ENCODE measurements around the gene CBY3. TPM values are rescaled to one million over a fixed set of nuclear protein-coding genes. Genes with fewer than 3 reads are reported as not detected.
A peak's percentile ranks its signal among the peaks of the same experiment; 100 is the strongest.
"Not testable (repeated sequence)": the region's sequence is repeated elsewhere in the genome, so short reads cannot be mapped to it uniquely, and the experiment has no call there.

CBY3 gene
- total RNA-seq, 1 donor from 2014 or later, result not detected

DNA sequence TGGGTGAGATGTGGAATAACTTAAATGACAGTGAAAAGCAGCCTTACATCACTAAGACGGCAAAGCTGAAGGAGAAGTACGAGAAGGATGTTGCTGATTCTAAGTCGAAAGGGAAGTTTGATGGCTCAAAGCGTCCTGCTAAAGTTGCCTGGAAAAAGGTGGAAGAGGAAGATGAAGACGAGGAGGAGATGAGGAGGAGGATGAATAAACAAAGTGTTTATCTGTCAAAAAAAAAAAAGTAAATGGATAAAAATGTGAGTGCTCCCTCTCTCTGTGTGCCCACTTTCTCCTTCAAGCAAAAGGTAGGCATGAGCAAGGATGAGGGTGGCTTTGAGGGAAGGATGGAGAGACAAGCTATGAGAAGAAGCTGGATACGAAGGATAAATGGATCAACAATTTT is 13.7 kb upstream of the CBY3 start:
- peaks cover 4% of the 10 kb centered on the region for H3K36me3 Mint-ChIP-seq (ENCODE audit: low read depth)
- CTCF ChIA-PET, result no interaction called here

DNA sequence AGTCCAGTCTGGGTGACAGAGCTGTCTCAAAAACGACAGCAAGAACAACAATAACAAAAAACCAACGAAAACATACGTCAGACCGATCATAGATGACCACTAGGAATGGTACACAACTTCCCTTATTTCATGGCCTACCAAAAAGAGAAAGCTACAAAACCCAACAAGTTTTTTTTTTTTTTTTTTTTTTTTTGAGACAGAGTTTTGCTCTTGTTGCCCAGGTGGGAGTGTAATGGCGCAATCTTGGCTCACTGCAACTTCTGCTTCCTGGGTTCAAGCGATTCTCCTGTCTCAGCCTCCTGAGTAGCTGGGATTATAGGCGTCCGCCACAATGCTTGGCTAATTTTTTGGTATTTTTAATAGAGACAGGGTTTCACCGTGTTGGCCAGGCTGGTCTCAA is 8.4 kb upstream of the CBY3 start:
- H3K4me1 Mint-ChIP-seq; CTCF ChIA-PET; ATAC-seq (ENCODE audit: low read depth); H3K27me3 Mint-ChIP-seq; DNase-seq; H3K4me3 Mint-ChIP-seq; intact Hi-C loops (cut with micrococcal nuclease); H3K36me3 Mint-ChIP-seq (ENCODE audit: low read depth); H3K27ac Mint-ChIP-seq; POLR2A ChIA-PET; H3K9me3 Mint-ChIP-seq: not testable (repeated sequence)

More for the DNA sequence above, 13.7 kb upstream of the CBY3 start:
- intact Hi-C loops (cut with micrococcal nuclease), result loop anchor here (10.0 kb wide), 2 partner anchors 160 to 210 kb away; partner anchors contain the start of genes MRNIP and TBC1D9B
- TF ChIP-seq, protein P1, sequence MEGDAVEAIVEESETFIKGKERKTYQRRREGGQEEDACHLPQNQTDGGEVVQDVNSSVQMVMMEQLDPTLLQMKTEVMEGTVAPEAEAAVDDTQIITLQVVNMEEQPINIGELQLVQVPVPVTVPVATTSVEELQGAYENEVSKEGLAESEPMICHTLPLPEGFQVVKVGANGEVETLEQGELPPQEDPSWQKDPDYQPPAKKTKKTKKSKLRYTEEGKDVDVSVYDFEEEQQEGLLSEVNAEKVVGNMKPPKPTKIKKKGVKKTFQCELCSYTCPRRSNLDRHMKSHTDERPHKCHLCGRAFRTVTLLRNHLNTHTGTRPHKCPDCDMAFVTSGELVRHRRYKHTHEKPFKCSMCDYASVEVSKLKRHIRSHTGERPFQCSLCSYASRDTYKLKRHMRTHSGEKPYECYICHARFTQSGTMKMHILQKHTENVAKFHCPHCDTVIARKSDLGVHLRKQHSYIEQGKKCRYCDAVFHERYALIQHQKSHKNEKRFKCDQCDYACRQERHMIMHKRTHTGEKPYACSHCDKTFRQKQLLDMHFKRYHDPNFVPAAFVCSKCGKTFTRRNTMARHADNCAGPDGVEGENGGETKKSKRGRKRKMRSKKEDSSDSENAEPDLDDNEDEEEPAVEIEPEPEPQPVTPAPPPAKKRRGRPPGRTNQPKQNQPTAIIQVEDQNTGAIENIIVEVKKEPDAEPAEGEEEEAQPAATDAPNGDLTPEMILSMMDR (IDR thresholded peaks at IDR 0.05), result no peak
- Mint-ChIP-seq H3K9me3 (no peaks in the 10 kb centered on the region), H3K27ac (no peak overlapping the region), H3K4me1 (peaks cover 14% of the 10 kb centered on the region), H3K27me3 (no peaks in the 10 kb centered on the region), H3K4me3 (no peak overlapping the region)
- ATAC-seq (ENCODE audit: low read depth), result no peak
- DNase-seq, result no peak
- POLR2A ChIA-PET, result interaction anchor here (0.5 kb wide), 1 partner anchor 13 kb away, joined by 6 read pairs; no protein-coding TSS in a partner anchor

DNA sequence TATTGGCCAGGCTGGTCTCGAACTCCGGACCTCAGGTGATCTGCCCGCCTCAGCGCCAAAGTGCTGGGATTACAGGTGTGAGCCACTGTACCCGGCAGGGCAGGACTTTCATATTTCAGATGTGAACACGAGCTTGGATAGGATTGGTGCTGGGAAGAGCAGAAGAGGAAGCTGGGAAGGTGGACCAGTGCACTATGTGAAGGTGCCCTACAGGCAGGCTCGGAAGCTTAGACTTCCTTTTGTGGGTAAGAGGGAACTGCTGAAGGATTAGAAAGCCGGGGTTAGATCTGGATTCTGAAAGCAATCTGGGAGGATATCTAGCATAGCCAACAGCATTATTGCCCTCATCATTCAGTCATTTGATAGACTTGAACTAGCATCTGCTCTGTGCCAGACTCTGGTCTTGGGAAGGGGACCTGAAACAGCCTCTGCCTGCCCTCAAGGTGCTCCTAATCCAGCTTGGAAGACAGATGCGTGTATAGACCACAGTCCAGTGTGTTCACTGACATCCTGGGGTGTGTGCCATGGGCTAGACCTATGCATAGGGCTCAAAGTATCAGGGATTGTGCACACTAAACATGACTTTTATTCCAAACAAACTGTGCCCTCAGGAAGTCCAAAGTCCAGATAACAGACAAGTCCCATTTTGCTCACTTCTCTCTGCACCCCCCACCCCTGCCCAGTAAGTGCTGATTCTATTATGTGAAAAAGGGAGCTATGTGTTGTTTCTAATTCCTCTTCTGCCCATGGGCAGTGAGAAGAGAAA is 637 bp downstream of the CBY3 start:
- peaks cover 6% of the 10 kb centered on the region for H3K36me3 Mint-ChIP-seq (ENCODE audit: low read depth)
- peak overlapping the region; percentile 59 for H3K27ac Mint-ChIP-seq
- TF ChIP-seq, protein P1 (IDR thresholded peaks at IDR 0.05), result no peak
- POLR2A ChIA-PET, result interaction anchor here (0.6 to 4.5 kb wide), 4 partner anchors 19 to 56 kb away, joined by 4 to 30 read pairs (median 14); partner anchors contain the start of genes CANX, HNRNPH1 and MAML1
- ATAC-seq (ENCODE audit: low read depth), result no peak
- H3K27me3 Mint-ChIP-seq, result no peaks in the 10 kb centered on the region
- no peaks in the 10 kb centered on the region for H3K9me3 Mint-ChIP-seq
- peaks cover 30% of the 10 kb centered on the region for H3K4me1 Mint-ChIP-seq
- DNase-seq, result no peak
- intact Hi-C loops (cut with micrococcal nuclease), result no loop called here
- peak overlapping the region; percentile 52 for H3K4me3 Mint-ChIP-seq
- CTCF ChIA-PET, result interaction anchor here (0.8 to 1.3 kb wide), 3 partner anchors 11 to 122 kb away, joined by 3 to 4 read pairs (median 3); no protein-coding TSS in a partner anchor

DNA sequence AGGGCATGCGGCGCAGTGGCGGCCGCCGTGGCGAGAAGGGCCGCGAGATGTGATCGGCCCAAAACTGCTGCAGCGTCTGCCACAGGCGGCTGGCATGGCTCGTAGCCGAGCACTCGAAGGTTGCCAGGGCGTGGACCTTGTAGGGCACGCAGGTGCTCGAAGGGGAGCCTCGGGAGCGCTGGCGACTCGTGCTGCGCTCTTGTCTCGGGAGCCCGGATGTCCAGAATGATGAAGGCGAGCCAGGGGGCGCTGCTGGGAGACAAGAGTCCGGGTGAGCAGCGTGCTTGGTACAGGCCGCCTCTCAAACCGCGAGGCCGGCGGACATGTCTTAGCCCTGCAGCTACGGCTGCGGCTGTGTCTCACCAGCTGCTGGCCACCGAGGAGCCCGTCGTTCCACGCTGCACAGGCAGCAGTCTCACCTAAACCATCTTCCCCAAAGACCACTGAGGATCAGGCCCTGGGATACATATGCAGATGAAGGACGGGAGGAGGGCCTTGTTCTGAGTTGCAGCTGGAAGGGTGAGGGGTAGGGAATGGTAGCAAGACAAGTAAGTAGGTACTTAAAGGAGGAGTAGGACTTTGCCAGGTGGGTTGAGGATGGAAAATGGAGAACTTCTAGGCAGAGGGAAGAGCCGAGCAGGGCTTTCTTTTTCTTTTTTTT is 1.7 kb downstream of the CBY3 start:
- Mint-ChIP-seq H3K27me3 (no peaks in the 10 kb centered on the region), H3K36me3 (ENCODE audit: low read depth) (peaks cover 6% of the 10 kb centered on the region), H3K9me3 (no peaks in the 10 kb centered on the region), H3K4me1 (peaks cover 32% of the 10 kb centered on the region), H3K27ac (peak overlapping the region; percentile 94), H3K4me3 (peak overlapping the region; percentile 96)
- ATAC-seq (ENCODE audit: low read depth) (peak; percentile 36), DNase-seq (peak; percentile 58)
- intact Hi-C loops (cut with micrococcal nuclease), result loop anchor here (2.0 to 5.0 kb wide), 3 partner anchors 118 to 613 kb away; partner anchors contain the start of genes MAPK9 and RNF130
- POLR2A ChIA-PET, result interaction anchor here (0.6 to 4.5 kb wide), 8 partner anchors 11 to 141 kb away, joined by 4 to 30 read pairs (median 10); partner anchors contain the start of genes CANX, HNRNPH1, MAML1 and SQSTM1
- TF ChIP-seq, protein P1 (IDR thresholded peaks at IDR 0.05), result no peak
- CTCF ChIA-PET, result interaction anchor here (0.8 to 1.3 kb wide), 2 partner anchors 18 to 123 kb away, joined by 3 to 4 read pairs; no protein-coding TSS in a partner anchor

- Mint-ChIP-seq H3K27me3 (no peaks in the 10 kb centered on the region), H3K36me3 (ENCODE audit: low read depth) (peaks cover 6% of the 10 kb centered on the region), H3K27ac (peak overlapping the region; percentile 94), H3K9me3 (no peaks in the 10 kb centered on the region), H3K4me1 (peaks cover 32% of the 10 kb centered on the region), H3K4me3 (peak overlapping the region; percentile 96)
- intact Hi-C loops (cut with micrococcal nuclease), result loop anchor here (1.0 to 5.0 kb wide), 6 partner anchors 20 to 614 kb away; partner anchors contain the start of genes CANX, HNRNPH1, MAML1 and MAPK9
- ChIA-PET CTCF (no interaction called here), POLR2A (interaction anchor here (0.6 to 4.5 kb wide), 10 partner anchors 12 to 1449 kb away, joined by 4 to 30 read pairs (median 9); partner anchors contain the start of genes CANX, HNRNPH1, MAML1 and SQSTM1)
- TF ChIP-seq, protein P1 (IDR thresholded peaks at IDR 0.05), result no peak
- DNase-seq, result peak; percentile 91
- peak; percentile 91 for ATAC-seq (ENCODE audit: low read depth)
Measured at GRCh38 chr5:179678223-179679013, 2.4 kb downstream of the CBY3 start.

Measured in activated B cell treated with CpG ODN at 0.5 μM for 24 hours (primary cell).